Suprapubic skin (tissue), 4 donors: ENCODE results near the gene CD9.

ENCODE experiments used
- EP300 ChIP-seq: sonication (generic); formaldehyde crosslinking; IDR thresholded peaks from one replicate; pipeline ENCODE4 v1.6.1; 2017; ENCODE audit warnings: antibody characterized with exemption
- POLR2AphosphoS5 ChIP-seq, 3 donors: sonication (generic); formaldehyde crosslinking; IDR thresholded peaks; one replicate each; pipeline ENCODE4 v1.6.1; 2017; ENCODE audit warnings: antibody characterized with exemption in 3 of 3
- TF ChIP-seq, protein P1 (sequence below), 2 donors: fragments of 200-600 bp in 1 of 2; fragments of 450-650 bp in 1 of 2; sonication (generic) in 1 of 2; IDR thresholded peaks; one replicate each; pipeline ENCODE4 v1.5.1; 2016 to 2019; ENCODE audit warnings: antibody characterized with exemption in 2 of 2, mild to moderate bottlenecking in 1 of 2, moderate library complexity in 1 of 2

GRCh38 chr12:6203601-6204000 lies 3.4 kb downstream of the CD9 start:
- TF ChIP-seq, protein P1, sequence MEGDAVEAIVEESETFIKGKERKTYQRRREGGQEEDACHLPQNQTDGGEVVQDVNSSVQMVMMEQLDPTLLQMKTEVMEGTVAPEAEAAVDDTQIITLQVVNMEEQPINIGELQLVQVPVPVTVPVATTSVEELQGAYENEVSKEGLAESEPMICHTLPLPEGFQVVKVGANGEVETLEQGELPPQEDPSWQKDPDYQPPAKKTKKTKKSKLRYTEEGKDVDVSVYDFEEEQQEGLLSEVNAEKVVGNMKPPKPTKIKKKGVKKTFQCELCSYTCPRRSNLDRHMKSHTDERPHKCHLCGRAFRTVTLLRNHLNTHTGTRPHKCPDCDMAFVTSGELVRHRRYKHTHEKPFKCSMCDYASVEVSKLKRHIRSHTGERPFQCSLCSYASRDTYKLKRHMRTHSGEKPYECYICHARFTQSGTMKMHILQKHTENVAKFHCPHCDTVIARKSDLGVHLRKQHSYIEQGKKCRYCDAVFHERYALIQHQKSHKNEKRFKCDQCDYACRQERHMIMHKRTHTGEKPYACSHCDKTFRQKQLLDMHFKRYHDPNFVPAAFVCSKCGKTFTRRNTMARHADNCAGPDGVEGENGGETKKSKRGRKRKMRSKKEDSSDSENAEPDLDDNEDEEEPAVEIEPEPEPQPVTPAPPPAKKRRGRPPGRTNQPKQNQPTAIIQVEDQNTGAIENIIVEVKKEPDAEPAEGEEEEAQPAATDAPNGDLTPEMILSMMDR (IDR thresholded peaks at IDR 0.05), result no peak
- no peak for TF ChIP-seq EP300
- TF ChIP-seq POLR2AphosphoS5 (IDR thresholded peaks at IDR 0.05), result no peak
